Activated CD8-positive, alpha-beta memory T cell treated with anti-CD3 and anti-CD28 coated beads, Interleukin-2, amount 10 ng/mL, durations not matched to agents 7 days and 5 days (primary cell): ENCODE data around the gene ZHX3. TPM values are rescaled to one million over a fixed set of nuclear protein-coding genes. Genes with fewer than 3 reads are reported as not detected.

Source experiments
- ATAC-seq: fragments of 150-1000 bp; cut with Tn5 transposase; one replicate; pipeline ENCODE4 v1.10.0; 2021; ENCODE audit warnings: moderate library complexity
- CTCF ChIA-PET: fragments of 350-600 bp; sonication (Branson Sonifier 250); formaldehyde crosslinking; loops from one replicate; lab custom pipeline; 2021; ENCODE audit warnings: antibody characterized with exemption; lab: Charles Lee
- DNase-seq: peaks from one replicate; pipeline ENCODE4 v3.0.0-alpha.2; 2020
- H3K27ac Mint-ChIP-seq: one replicate; pipeline ENCODE4 v1.8.0; 2021; ENCODE audit warnings: mild to moderate bottlenecking, mixed read lengths
- H3K27me3 Mint-ChIP-seq: one replicate; pipeline ENCODE4 v1.8.0; 2021; ENCODE audit warnings: mixed read lengths
- H3K36me3 Mint-ChIP-seq: one replicate; pipeline ENCODE4 v1.8.0; 2021; ENCODE audit warnings: mild to moderate bottlenecking, mixed read lengths
- H3K4me1 Mint-ChIP-seq: one replicate; pipeline ENCODE4 v1.8.0; 2021; ENCODE audit warnings: mixed read lengths
- H3K4me3 Mint-ChIP-seq: one replicate; pipeline ENCODE4 v1.8.0; 2021; ENCODE audit warnings: mild to moderate bottlenecking, moderate library complexity, mixed read lengths
- H3K9me3 Mint-ChIP-seq: one replicate; pipeline ENCODE4 v1.8.0; 2022; ENCODE audit warnings: low read depth, mixed read lengths
- total RNA-seq, 2 experiments: library from RNA; stranded (reverse); gene quantifications; one replicate each; pipeline ENCODE4 v1.2.3, GENCODE V29; 2021

Gene ZHX3
- total RNA-seq, 2 experiments from 2014 or later, result 11.4 to 13.3 TPM

DNA sequence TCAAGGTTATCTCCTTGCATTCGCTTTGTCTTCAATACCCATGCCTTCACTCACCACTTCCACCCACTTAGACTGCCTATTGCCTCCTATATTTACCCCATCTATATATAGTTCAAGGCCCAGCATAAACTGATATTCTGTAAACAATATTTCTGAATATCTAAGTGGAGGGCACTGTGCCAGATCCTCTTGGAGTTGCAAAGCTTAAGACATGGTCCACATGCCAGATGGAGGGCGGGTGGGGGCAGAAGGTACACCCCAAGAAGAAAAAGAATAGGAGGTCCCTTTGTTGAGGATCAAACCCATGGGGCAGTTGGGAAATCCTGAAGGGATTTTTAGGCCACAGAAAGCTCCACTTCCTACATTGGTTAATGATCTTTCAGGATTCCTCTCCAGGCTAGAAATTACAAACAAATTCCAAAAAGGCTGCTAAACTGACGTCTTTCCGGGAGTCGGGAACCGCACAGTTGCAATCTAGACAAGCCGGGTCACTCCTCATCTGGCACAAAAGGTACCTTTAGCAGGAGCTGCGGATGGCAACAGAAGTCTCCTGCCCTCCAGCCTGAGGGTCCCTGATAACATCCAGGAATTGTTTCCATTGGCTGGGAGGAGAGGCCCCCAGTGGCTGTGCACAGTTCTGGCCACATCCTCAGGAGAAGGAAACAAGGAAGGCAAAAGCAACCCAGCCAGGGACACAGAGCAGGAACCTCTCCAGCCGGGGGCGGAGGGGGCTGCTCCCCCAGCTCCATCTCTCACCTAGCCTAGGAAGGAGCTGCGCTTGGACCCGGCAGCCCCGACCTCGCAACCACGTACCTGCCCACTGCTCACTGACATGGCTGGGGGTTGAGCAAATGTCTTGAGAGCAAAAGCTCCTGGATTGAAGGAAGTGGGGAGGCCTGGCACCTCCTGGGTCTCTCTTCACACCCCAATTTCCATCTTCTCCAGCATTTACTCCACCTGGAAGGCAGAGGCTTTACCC, 17.2 kb upstream of the ZHX3 start:
- Mint-ChIP-seq H3K9me3 (no peaks in the 10 kb centered on the region), H3K4me3 (no peak overlapping the region), H3K27ac (no peak overlapping the region), H3K4me1 (peaks cover 7% of the 10 kb centered on the region), H3K36me3 (no peaks in the 10 kb centered on the region), H3K27me3 (peaks cover 12% of the 10 kb centered on the region)
- CTCF ChIA-PET, result interaction anchor here (1.1 to 2.0 kb wide), 3 partner anchors 65 to 199 kb away, joined by 4 to 5 read pairs (median 5); no protein-coding TSS in a partner anchor
- DNase-seq (no peak), ATAC-seq (no peak)

DNA sequence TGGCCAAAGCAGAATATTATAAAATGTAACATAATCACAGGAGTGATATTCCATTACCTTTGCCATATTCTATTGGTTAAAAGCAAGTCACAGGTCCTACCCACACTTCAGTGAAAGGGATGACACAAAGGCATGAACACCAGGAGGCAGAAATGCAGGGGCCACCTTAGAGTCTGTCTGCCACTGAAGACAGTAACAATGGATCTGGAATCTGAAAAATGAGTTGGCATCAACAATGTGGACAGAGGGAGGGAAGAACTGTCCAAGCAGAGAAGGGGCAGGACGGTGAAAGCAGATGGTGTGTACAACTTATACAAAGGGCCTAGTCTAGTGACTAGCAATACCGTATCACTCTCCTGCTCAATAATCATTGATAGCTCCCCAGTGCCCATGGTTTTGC, 16.5 kb upstream of the ZHX3 start:
- ATAC-seq, result no peak
- peaks cover 10% of the 10 kb centered on the region for H3K4me1 Mint-ChIP-seq
- no peaks in the 10 kb centered on the region for H3K36me3 Mint-ChIP-seq
- H3K4me3 Mint-ChIP-seq, result no peak overlapping the region
- H3K27ac Mint-ChIP-seq, result no peak overlapping the region
- H3K9me3 Mint-ChIP-seq, result no peaks in the 10 kb centered on the region
- H3K27me3 Mint-ChIP-seq, result peaks cover 8% of the 10 kb centered on the region
- DNase-seq, result no peak
- CTCF ChIA-PET, result interaction anchor here (1.1 to 2.0 kb wide), 3 partner anchors 64 to 198 kb away, joined by 4 to 5 read pairs (median 5); no protein-coding TSS in a partner anchor

DNA sequence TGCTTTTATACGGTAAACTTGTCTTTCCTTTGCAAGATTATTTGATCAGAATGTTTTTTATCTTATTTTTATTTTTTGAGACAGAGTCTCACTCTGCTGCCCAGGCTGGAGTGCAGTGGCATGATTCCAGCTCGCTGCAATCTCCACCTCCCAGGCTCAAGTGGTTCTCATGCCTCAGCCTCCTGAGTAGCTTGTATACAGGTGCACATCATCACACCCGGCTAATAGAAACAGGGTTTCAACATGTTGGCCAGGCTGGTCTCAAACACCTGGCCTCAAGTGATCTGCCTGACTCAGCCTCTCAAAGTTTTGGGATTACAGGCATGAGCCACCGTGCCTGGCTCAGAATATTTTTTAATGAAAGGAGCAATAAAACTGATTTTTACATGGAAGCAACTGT, 14.2 kb upstream of the ZHX3 start:
- CTCF ChIA-PET, result interaction anchor here (2.7 kb wide), 1 partner anchor 8 kb away, joined by 26 read pairs; the partner anchor contains the start of gene LPIN3
- peaks cover 5% of the 10 kb centered on the region for H3K27me3 Mint-ChIP-seq
- peaks cover 14% of the 10 kb centered on the region for H3K4me1 Mint-ChIP-seq
- no peaks in the 10 kb centered on the region for H3K36me3 Mint-ChIP-seq
- ATAC-seq (no peak), DNase-seq (no peak)
- no peak overlapping the region for H3K4me3 Mint-ChIP-seq
- no peak overlapping the region for H3K27ac Mint-ChIP-seq
- no peaks in the 10 kb centered on the region for H3K9me3 Mint-ChIP-seq

GRCh38 chr20:41330941-41331340, 13.4 kb upstream of the ZHX3 start:
- Mint-ChIP-seq H3K4me3 (no peak overlapping the region), H3K9me3 (no peaks in the 10 kb centered on the region), H3K27me3 (peaks cover 3% of the 10 kb centered on the region), H3K36me3 (no peaks in the 10 kb centered on the region), H3K27ac (no peak overlapping the region), H3K4me1 (peaks cover 14% of the 10 kb centered on the region)
- ATAC-seq (no peak), DNase-seq (no peak)
- CTCF ChIA-PET, result interaction anchor here (1.1 to 2.7 kb wide), 2 partner anchors 8 to 13 kb away, joined by 3 to 26 read pairs; partner anchors contain the start of gene LPIN3

- CTCF ChIA-PET, result interaction anchor here (1.1 to 2.7 kb wide), 6 partner anchors 9 to 362 kb away, joined by 3 to 26 read pairs (median 5); partner anchors contain the start of gene LPIN3
- Mint-ChIP-seq H3K9me3 (no peaks in the 10 kb centered on the region), H3K4me1 (peaks cover 14% of the 10 kb centered on the region), H3K4me3 (no peak overlapping the region), H3K27me3 (peaks cover 3% of the 10 kb centered on the region), H3K36me3 (no peaks in the 10 kb centered on the region), H3K27ac (no peak overlapping the region)
- no peak for DNase-seq
- ATAC-seq, result no peak
Measured at GRCh38 chr20:41330343-41330720, 12.8 kb upstream of the ZHX3 start.

GRCh38 chr20:41329435-41330342, 12.2 kb upstream of the ZHX3 start:
- ATAC-seq (peak; percentile 100), DNase-seq (peak; percentile 81)
- Mint-ChIP-seq H3K27ac (peak overlapping the region; percentile 61), H3K9me3 (no peaks in the 10 kb centered on the region), H3K36me3 (no peaks in the 10 kb centered on the region), H3K4me1 (peaks cover 14% of the 10 kb centered on the region), H3K4me3 (no peak overlapping the region), H3K27me3 (peaks cover 3% of the 10 kb centered on the region)
- CTCF ChIA-PET, result interaction anchor here (0.6 to 2.7 kb wide), 13 partner anchors 8 to 367 kb away, joined by 3 to 26 read pairs (median 3); partner anchors contain the start of gene LPIN3

- CTCF ChIA-PET, result interaction anchor here (1.0 kb wide), 1 partner anchor 185 kb away, joined by 3 read pairs; no protein-coding TSS in a partner anchor
- Mint-ChIP-seq H3K36me3 (no peaks in the 10 kb centered on the region), H3K4me3 (no peak overlapping the region), H3K27ac (no peak overlapping the region), H3K27me3 (peaks cover 2% of the 10 kb centered on the region), H3K9me3 (no peaks in the 10 kb centered on the region), H3K4me1 (peaks cover 14% of the 10 kb centered on the region)
- DNase-seq (no peak), ATAC-seq (no peak)
Measured at GRCh38 chr20:41327178-41327577, 9.6 kb upstream of the ZHX3 start.

GRCh38 chr20:41320976-41321375, 3.4 kb upstream of the ZHX3 start:
- CTCF ChIA-PET, result interaction anchor here (0.8 to 2.7 kb wide), 3 partner anchors 9 to 162 kb away, joined by 3 to 6 read pairs (median 3); no protein-coding TSS in a partner anchor
- H3K27ac Mint-ChIP-seq, result no peak overlapping the region
- H3K27me3 Mint-ChIP-seq, result peaks cover 6% of the 10 kb centered on the region
- H3K4me1 Mint-ChIP-seq, result peaks cover 17% of the 10 kb centered on the region
- no peaks in the 10 kb centered on the region for H3K9me3 Mint-ChIP-seq
- ATAC-seq (no peak), DNase-seq (no peak)
- no peak overlapping the region for H3K4me3 Mint-ChIP-seq
- no peaks in the 10 kb centered on the region for H3K36me3 Mint-ChIP-seq

DNA sequence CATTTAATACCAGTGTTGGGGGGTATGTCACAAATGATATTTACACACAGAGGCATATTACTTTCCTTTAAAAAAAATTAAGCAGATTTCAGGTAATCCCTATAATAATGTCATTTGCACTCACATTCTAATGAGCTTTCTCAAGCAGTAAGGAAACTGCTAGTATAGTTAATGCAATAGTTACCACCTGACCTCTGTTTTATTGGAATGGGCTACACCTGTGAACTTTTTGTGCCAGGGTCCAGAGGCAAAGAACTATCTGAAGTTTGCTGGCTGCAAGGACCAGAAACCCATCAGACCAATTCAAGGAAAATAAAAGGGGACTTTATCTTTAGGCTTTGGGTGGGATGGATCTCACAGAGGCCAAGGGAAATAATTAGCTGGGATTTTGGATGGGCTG, 2.9 kb upstream of the ZHX3 start:
- no peak for ATAC-seq
- Mint-ChIP-seq H3K4me1 (peaks cover 20% of the 10 kb centered on the region), H3K9me3 (no peaks in the 10 kb centered on the region), H3K36me3 (no peaks in the 10 kb centered on the region), H3K27me3 (peaks cover 6% of the 10 kb centered on the region), H3K4me3 (no peak overlapping the region), H3K27ac (no peak overlapping the region)
- CTCF ChIA-PET, result no interaction called here
- no peak for DNase-seq

DNA sequence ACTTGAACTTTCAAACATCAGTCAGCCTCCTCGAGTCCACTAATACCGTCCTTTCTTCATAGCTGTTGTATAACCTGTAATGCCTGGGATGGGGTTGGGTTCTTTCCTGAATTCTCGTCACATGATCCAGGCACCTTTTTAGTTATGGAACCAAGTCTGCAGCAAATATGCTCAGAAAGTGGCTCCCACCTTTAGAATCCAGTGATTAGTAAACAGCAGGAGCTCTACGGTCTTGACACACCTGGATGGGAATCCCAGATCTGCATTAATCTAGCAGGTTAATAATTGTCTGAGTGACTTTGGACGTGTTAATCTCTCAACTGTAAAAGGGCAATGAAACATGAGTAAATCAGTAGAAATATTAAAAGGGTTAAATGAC, 729 bp upstream of the ZHX3 start:
- Mint-ChIP-seq H3K27me3 (peaks cover 6% of the 10 kb centered on the region), H3K27ac (peak overlapping the region; percentile 63), H3K4me3 (peak overlapping the region; percentile 48), H3K9me3 (no peaks in the 10 kb centered on the region), H3K4me1 (peaks cover 25% of the 10 kb centered on the region), H3K36me3 (no peaks in the 10 kb centered on the region)
- ATAC-seq (no peak), DNase-seq (no peak)
- CTCF ChIA-PET, result interaction anchor here (1.1 to 2.3 kb wide), 5 partner anchors 12 to 183 kb away, joined by 3 to 8 read pairs (median 6); no protein-coding TSS in a partner anchor

GRCh38 chr20:41316602-41317545, 657 bp downstream of the ZHX3 start:
- ATAC-seq, result peak; percentile 75
- Mint-ChIP-seq H3K36me3 (peaks cover under 1% of the 10 kb centered on the region), H3K27ac (peak overlapping the region; percentile 84), H3K4me1 (peaks cover 25% of the 10 kb centered on the region), H3K27me3 (peaks cover 6% of the 10 kb centered on the region), H3K4me3 (peak overlapping the region; percentile 81), H3K9me3 (no peaks in the 10 kb centered on the region)
- DNase-seq, result peak; percentile 86
- CTCF ChIA-PET, result interaction anchor here (1.0 to 2.3 kb wide), 6 partner anchors 9 to 326 kb away, joined by 3 to 8 read pairs (median 4); partner anchors contain the start of gene LPIN3

- H3K27ac Mint-ChIP-seq, result no peak overlapping the region
- CTCF ChIA-PET, result interaction anchor here (1.2 to 1.9 kb wide), 4 partner anchors 10 to 181 kb away, joined by 3 to 6 read pairs (median 4); partner anchors contain the start of gene LPIN3
- no peaks in the 10 kb centered on the region for H3K9me3 Mint-ChIP-seq
- no peak for DNase-seq
- peaks cover 25% of the 10 kb centered on the region for H3K4me1 Mint-ChIP-seq
- peaks cover 6% of the 10 kb centered on the region for H3K27me3 Mint-ChIP-seq
- peak overlapping the region; percentile 81 for H3K4me3 Mint-ChIP-seq
- peaks cover 2% of the 10 kb centered on the region for H3K36me3 Mint-ChIP-seq
- no peak for ATAC-seq
Measured at GRCh38 chr20:41316051-41316450, 1.5 kb downstream of the ZHX3 start.
